ENCODE measurements around the gene LTC4S. TPM values are rescaled to one million over a fixed set of nuclear protein-coding genes. Genes with fewer than 3 reads are reported as not detected.

Gene LTC4S, protein sequence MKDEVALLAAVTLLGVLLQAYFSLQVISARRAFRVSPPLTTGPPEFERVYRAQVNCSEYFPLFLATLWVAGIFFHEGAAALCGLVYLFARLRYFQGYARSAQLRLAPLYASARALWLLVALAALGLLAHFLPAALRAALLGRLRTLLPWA
- total RNA-seq (2022; extraction: Qiagen RNA extraction): 0.18 to 0.27 TPM (median 0.21 TPM) in 4 of 5 replicates, not detected in the other

DNA sequence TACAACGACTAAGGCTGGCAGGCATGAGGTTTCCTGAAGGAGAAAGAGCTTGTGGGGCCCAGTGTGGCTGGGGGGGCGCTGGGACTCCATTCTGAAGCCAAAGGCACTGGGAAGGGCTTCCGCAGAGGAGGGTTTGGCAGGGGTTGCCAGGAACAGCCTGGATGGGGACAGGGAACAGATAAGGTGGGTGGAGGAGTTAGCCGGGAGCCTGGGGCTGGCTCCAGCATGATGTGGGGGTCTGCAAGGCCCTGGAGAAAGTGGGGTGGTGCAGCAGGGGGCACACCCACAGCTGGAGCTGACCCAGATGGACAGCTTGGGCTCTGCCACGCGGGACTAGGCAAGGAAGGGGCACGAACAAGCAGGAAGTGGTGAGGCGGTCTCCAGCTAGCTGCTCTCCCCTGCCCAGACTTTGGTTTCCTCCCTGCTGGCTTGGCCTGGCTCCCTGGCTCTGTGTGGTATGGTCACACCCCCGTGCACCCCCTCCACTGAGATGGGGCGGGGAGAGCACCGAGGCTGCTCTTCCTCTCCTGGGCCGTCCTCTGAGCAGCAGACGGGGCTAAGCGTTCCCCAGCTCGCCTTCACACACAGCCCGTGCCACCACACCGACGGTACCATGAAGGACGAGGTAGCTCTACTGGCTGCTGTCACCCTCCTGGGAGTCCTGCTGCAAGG lies at the start of gene LTC4S:
LTC4S (plus strand) TSS at position 519 of the 672 bp plus-strand sequence; CDS start at position 614, 95 bp downstream.

DNA sequence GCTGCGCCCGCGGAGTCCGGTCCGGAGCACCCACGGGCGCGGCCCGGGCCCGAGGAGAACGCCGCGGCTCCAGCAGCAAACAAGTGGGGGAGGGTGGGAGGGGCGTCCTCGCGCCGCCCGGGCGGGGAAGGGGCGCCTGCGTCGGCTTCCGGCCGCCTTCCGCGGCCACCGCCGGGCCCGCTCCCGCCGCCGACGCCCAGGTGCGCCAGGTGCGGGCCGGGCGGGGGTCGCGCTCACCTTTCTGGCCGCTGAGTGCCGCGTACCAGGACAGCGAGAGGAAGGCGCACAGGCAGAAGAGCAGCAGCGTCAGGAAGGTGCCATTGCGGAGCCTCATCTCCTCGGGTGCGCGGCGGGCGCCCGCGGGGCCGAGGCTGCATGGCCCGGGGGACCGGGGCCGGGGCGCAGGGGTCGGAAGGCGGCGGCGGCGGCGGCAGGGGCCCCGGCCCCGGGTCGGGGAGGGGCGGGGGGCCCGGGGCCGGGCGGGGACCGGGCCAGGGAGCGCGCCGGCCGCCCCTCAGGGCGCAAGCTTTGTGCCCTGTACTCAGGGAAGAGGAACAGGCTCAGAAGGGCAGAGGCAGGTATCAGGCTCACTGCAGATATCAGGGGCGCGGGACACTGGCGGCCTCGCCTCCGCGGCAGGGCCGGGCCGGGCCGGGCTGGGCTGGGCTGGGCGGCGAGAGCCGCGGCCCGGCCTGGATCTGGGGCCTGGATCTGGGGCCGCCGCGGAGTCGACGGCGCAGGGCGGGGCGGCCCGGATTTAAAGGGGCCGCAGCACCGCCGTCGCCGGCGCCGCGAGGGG lies 12.7 kb downstream of the LTC4S start, which contains the start of gene MGAT4B:
MGAT4B (minus strand) TSS at position 617 of the 799 bp plus-strand sequence; CDS start at position 334, 283 bp downstream.

DNA sequence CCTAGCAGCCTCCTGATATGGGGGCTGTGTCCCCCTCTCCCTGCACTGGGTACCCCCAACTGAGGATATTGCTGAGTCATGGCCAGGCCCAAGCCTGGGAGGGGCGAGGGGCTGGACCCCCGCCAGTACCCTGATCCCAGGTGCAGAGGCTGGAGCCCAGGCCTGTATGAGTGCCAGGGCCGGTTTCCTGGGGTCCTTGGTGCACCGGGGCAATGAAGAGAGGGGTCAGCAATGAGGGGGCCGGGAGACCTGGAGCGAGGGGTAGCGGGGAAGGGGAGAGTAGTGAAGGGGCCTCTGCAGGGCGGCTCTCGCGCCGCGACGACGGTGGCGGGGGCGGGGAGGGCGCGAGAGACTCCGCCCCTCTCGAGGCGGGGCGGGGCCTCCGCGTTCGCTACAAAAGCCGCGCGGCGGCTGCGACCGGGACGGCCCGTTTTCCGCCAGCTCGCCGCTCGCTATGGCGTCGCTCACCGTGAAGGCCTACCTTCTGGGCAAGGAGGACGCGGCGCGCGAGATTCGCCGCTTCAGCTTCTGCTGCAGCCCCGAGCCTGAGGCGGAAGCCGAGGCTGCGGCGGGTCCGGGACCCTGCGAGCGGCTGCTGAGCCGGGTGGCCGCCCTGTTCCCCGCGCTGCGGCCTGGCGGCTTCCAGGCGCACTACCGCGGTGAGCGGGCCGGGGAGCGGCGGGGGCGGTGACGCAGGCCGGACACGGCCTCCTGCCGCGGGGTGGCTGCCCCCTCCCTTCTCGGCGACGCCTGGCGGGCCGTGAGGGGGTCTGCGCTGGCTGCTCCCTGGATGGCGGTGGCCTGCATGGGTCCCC lies 26.9 kb downstream of the LTC4S start, which contains the start of gene SQSTM1:
SQSTM1 (plus strand) TSS at position 423 of the 815 bp plus-strand sequence; CDS start at position 455, 32 bp downstream.

Other genes starting within 250 kb of the LTC4S start
- gene RUFY1, start 243.4 kb upstream of the LTC4S start, total RNA-seq (2022; extraction: Qiagen RNA extraction): 25.5 to 30.9 TPM (median 27.8 TPM) in 5 replicates
- gene HNRNPH1, start 170.3 kb upstream of the LTC4S start, total RNA-seq (2022; extraction: Qiagen RNA extraction): 468 to 530 TPM (median 521 TPM) in 5 replicates
- gene CBY3, start 113.0 kb upstream of the LTC4S start, total RNA-seq (2022; extraction: Qiagen RNA extraction): not detected in 5 replicates
- 343 to 510 TPM (median 446 TPM) in 5 replicates for gene CANX, start 95.0 kb upstream of the LTC4S start, total RNA-seq (2022; extraction: Qiagen RNA extraction)
- gene MAML1, start 61.2 kb upstream of the LTC4S start, total RNA-seq (2022; extraction: Qiagen RNA extraction): 14.3 to 20.3 TPM (median 19.5 TPM) in 5 replicates
- 170 to 190 TPM (median 176 TPM) in 5 replicates for gene MGAT4B, start 12.9 kb downstream of the LTC4S start, total RNA-seq (2022; extraction: Qiagen RNA extraction)
- 684 to 1,014 TPM (median 753 TPM) in 5 replicates for gene SQSTM1, start 26.9 kb downstream of the LTC4S start, total RNA-seq (2022; extraction: Qiagen RNA extraction)
- 13.8 to 22.5 TPM (median 18.9 TPM) in 5 replicates for gene MRNIP, start 64.8 kb downstream of the LTC4S start, total RNA-seq (2022; extraction: Qiagen RNA extraction)
- gene TBC1D9B, start 113.9 kb downstream of the LTC4S start, total RNA-seq (2022; extraction: Qiagen RNA extraction): 48.7 to 76.3 TPM (median 66.5 TPM) in 5 replicates